ENCODE data around the gene UBE2C. TPM values are rescaled to one million over a fixed set of nuclear protein-coding genes. Genes with fewer than 3 reads are reported as not detected.

The UBE2C gene
- total RNA-seq, 1 donor from 2014 or later, result 9.9 TPM

- DNase-seq, result peak; percentile 70
Measured at GRCh38 chr20:45833883-45834796, 21.7 kb downstream of the UBE2C start.

DNA sequence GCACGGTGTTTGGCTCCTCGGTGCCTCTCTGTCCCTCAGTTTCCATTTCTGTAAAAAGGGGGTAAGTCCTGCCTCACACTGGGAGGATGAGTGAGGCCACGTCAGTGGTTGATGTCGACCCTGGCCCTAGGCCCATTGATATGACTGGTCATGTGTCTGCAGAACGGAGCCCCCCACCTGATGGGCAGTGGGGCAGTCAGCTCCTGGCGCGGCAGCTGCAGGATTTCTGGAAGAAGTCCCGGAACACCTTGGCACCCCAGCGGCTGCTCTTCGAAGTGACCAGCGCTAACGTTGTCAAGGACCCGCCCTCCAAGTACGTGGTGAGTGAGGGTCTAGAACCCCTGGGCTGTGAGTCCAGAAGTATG lies 22.3 kb downstream of the UBE2C start:
- DNase-seq, result no peak

DNA sequence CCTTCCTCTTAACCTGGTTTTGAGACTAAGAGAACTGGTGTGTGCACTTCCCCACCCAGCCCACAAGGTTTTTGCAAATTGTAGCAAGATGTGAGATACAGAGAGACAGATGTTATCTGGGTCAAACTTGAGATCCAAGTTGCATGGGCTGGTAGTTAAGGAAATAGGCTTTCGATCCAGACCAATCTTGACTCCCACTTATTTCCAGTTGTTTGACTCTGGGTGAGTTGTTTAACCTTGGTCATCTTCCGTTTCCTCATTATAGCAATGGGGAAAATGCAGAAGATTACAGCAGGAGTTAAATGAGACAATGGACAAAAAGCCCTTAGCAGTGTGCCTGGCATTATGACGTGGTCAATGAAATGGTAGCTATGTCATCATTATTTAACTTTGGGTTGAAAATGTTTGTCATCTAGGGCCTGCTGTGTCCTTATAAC lies 22.9 kb downstream of the UBE2C start:
- DNase-seq, result no peak

DNA sequence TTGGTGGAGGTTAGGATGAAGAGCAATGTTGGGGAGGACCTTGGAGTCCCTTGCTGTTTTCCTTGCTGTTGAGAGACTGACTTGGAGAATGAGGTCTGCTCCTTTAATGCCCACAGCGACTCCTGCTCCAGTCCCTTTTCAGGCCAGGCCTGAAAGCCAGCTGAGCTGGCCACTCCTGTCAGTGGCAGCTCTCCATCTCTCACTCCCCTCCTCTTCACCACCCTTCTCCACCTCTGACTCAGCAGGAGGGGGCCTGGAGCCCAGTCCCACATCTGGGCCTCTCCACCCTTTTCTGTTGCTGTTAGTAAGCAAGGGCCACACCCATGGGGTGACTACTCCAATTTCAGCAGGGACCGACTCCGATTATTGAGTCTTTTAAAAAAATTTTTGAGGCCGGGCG lies 23.4 kb downstream of the UBE2C start:
- no peak for DNase-seq

GRCh38 chr20:45836841-45837240 lies 24.4 kb downstream of the UBE2C start:
- no peak for DNase-seq

DNA sequence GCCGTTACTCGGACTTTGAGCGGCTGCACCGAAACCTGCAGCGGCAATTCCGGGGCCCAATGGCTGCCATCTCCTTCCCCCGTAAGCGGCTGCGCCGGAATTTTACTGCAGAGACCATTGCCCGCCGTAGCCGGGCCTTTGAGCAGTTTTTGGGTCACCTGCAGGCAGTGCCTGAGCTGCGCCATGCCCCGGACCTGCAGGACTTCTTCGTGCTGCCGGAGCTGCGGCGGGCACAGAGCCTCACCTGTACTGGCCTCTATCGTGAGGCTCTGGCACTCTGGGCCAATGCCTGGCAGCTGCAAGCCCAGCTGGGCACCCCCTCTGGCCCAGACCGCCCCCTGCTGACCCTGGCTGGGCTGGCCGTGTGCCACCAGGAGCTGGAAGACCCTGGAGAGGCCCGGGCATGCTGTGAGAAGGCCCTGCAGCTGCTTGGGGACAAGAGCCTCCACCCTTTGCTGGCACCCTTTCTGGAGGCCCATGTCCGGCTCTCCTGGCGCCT lies 28.3 kb downstream of the UBE2C start:
- no peak for DNase-seq

- DNase-seq, result no peak
Measured at GRCh38 chr20:45841407-45842129, 29.1 kb downstream of the UBE2C start.

DNA sequence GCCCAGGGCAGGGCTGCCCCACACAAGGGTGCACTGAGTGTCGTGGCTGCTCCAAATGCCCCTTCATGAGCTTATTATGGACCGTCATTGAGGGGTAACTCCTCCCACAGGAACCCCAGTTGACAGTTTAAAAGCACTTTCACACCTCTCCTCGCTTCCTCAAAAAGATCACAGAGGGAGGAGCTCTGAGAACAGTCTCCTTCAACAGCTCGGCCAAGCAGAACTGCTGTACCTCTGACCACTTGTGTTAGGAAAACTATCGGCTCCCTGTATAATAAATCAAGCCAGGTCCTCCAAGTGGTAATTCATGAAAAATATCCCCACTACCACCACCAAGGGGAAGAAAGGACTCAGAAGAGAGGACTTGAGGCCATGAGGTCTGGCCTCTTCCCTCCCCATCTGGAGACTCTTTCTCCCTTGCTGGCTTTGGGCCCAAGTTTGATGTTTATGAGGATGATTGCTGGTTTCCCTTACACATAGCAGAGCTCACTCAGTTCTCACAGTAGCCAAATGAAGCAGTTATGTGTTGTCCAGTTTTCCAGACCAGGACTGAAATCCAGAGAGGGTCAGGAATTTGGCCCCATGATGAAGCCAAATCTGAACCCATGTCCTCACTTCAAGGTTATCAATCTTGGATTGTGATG lies 29.8 kb downstream of the UBE2C start:
- DNase-seq, result peak; percentile 28

- DNase-seq, result no peak
Measured at GRCh38 chr20:45843506-45843905, 31.1 kb downstream of the UBE2C start.

- DNase-seq, result no peak
Measured at GRCh38 chr20:45845452-45845851, 33.0 kb downstream of the UBE2C start.

- no peak for DNase-seq
Measured at GRCh38 chr20:45848421-45848820, 36.0 kb downstream of the UBE2C start.

GRCh38 chr20:45848969-45849582 lies 36.6 kb downstream of the UBE2C start:
- no peak for DNase-seq

GRCh38 chr20:45850238-45850637 lies 37.8 kb downstream of the UBE2C start:
- DNase-seq, result no peak

DNA sequence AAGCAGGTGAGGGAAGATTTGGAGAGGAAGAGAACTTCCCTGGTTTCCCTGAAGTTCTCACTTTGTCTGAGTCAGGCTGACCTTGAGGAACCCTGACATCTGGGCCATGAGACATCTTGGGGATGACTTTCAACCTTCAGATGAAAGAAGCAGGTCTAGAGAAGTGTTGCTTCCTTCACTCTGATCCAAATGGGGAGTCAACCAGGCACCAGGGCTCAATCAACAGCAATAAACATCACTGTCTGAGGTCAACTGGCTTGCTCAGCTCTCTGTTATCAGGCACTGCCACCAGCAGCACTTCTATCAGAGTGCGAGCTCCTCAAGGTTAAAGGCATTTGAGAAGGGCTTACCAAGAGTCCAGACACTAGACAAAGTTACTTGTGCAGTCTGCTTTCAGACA lies 38.5 kb downstream of the UBE2C start:
- DNase-seq, result no peak

GRCh38 chr20:45851501-45851900 lies 39.1 kb downstream of the UBE2C start:
- no peak for DNase-seq

- no peak for DNase-seq
Measured at GRCh38 chr20:45852326-45852725, 39.9 kb downstream of the UBE2C start.

DNA sequence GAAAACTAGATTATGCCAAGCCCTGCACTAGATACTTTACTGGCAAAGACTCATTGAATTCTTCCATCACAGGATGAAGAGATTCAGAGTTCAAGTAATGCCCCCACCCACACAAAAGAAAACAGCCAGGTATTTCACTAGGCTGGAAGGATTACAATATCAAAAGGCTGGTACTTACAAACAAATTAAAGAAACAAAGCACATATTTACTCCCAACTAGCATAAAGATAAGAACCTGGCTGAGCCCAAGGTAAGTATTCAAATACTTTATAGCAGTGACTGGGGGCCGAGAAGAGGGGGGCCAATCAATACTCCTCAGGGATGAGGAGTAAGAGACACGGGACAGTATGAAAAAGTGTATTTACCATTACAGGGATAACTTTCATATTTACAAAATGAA lies 41.0 kb downstream of the UBE2C start:
- DNase-seq, result no peak

GRCh38 chr20:45857114-45857881 lies 44.9 kb downstream of the UBE2C start, which contains the start of the genes ACOT8 and ZSWIM3:
TSS of gene ACOT8 (minus strand) at chr20:45857392. CDS start at chr20:45857315, 77 bp downstream.
TSS of gene ZSWIM3 (plus strand) at chr20:45857614. CDS start at chr20:45857826, 212 bp downstream.
- DNase-seq, result peak; percentile 100

GRCh38 chr20:45857882-45858216 lies 45.4 kb downstream of the UBE2C start:
- DNase-seq, result no peak

DNA sequence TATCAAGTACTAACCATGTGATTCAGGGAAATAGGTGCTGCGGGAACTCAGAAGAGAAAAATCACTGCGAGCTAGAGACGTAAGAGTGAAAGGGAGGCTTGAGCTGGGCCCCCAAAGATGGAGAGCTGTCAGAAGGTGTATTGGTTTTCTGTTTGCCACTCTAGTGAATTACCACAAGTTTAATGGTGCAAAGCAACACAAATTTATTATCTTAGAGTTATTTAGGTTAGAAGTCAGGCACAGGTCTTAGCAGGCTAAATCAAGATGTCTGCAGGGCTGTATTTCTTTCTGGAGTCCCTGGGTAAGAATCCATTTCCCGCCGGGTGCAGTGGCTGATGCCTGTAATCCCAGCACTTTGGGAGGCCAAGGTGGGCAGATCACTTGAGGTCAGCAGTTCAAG lies 47.5 kb downstream of the UBE2C start:
- DNase-seq, result no peak

DNA sequence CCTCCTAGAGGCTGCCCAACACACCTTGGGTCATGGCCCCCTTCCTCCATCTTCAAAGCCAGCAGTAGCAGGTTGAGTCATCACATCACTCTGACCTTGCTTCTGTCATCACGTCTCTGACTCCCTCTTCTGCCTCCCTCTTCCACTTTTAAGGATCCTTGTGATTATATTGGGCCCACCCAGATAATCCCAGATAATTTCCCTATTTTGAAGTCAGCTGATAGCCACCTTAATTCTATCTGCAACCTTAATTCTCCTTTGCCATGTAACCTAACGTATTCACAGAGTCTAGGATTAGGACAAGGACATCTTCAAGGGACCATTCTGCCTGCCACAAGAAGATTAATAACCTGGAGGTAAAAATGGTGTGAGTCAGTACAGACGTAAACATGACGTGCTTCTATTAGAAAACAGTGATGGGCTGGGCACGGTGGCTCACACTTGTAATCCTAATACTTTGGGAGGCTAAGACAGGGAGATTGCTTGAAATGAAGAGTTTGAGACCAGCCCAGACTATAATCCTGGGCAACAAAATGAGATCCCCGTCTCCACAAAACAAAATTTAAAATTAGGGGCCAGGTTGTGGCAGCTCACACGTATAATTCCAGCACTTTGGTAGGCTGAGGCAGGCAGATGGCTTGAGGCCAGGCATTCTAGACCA lies 48.2 kb downstream of the UBE2C start:
- no peak for DNase-seq

Measured in dermis blood vessel endothelial cell (primary cell).